SK-MEL-5 (cell line): ENCODE results near the gene PDE9A. TPM values are rescaled to one million over a fixed set of nuclear protein-coding genes. Genes with fewer than 3 reads are reported as not detected.
A peak's percentile ranks its signal among the peaks of the same experiment; 100 is the strongest.

ENCODE experiments used
- DNase-seq: peaks from one replicate; pipeline ENCODE4 v3.0.0-alpha.2; 2016; ENCODE audit warnings: low read depth, low spot score
- in situ Hi-C: cut with HindIII; loops from 2 replicates; pipeline ENCODE4 v1.10.0; 2016; ENCODE audit warnings: low sequenced_read_pairs, high pct_unique_total_duplicates, low pct_unique_long_range_greater_than_20kb
- total RNA-seq: library from RNA; depleted of rRNA; stranded (reverse); fragments of >200 nt; shearing (Covaris generic); gene quantifications from 2 replicates; pipeline ENCODE4 v1.2.3, GENCODE V29; 2014

Gene PDE9A
- total RNA-seq, 1 experiment from 2014 or later: 2.9 TPM

- in situ Hi-C loops: no loop called here
- no peak for DNase-seq
Measured at GRCh38 chr21:42748620-42749176, 95.3 kb downstream of the PDE9A start.

- in situ Hi-C loops: no loop called here
Measured at GRCh38 chr21:42750737-42751530, 97.5 kb downstream of the PDE9A start.

DNA sequence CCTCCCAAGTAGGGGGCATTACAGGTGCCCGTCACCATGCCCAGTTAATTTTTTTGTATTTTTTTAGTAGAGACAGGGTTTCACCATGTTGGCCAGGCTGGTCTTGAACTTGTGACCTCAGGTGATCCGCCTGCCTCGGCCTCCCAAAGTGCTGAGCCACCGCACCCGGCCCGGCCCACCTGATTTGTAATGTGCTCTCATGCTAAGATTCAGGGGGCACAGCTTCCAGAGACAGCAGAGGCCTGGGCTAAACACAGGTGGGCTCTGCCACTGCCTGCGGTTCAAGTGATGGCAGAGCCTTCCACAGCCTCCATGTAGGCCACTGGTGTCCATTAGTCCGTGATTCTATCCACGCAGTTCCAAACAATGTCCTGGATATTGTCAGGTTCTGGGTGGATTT lies 98.4 kb downstream of the PDE9A start:
- in situ Hi-C loops: no loop called here
- DNase-seq: no peak

More at GRCh38 chr21:42750737-42751530, 97.5 kb downstream of the PDE9A start:
- no peak for DNase-seq

GRCh38 chr21:42753804-42754203 lies 100.4 kb downstream of the PDE9A start:
- DNase-seq: no peak
- in situ Hi-C loops: no loop called here

GRCh38 chr21:42754270-42754933 lies 101.0 kb downstream of the PDE9A start:
- DNase-seq: peak; percentile 3
- in situ Hi-C loops: no loop called here

DNA sequence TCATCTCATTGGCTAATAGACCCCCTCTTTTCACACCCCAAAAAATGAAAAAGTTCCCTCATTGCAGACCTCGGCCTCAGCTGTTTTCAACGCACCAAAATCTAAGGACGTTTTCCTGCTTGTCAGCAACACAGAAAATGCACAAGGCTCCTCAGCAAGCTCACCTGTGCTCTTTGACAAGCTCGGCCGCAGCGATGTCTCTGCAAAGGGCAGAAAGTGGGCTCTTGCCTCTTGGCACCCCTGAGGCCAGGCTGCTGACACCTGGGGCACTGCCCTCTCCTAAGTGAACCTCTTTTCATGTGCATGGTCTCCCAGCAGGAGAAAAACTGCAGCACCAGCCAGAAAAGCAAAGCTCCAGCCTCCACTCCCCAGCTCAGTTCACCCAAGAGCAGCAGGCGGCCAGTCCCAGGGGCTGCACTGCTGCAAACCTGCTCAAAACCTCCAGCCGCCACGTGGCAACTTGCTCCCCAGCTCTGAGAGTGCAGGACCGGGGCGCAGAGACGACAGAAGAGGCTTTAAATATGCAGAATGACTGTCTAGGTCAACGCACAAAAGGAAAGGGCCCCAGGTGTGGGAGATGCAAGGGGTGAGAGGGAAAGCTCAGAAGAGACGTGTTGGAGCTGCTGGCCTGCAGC lies 101.7 kb downstream of the PDE9A start:
- in situ Hi-C loops: no loop called here
- no peak for DNase-seq

DNA sequence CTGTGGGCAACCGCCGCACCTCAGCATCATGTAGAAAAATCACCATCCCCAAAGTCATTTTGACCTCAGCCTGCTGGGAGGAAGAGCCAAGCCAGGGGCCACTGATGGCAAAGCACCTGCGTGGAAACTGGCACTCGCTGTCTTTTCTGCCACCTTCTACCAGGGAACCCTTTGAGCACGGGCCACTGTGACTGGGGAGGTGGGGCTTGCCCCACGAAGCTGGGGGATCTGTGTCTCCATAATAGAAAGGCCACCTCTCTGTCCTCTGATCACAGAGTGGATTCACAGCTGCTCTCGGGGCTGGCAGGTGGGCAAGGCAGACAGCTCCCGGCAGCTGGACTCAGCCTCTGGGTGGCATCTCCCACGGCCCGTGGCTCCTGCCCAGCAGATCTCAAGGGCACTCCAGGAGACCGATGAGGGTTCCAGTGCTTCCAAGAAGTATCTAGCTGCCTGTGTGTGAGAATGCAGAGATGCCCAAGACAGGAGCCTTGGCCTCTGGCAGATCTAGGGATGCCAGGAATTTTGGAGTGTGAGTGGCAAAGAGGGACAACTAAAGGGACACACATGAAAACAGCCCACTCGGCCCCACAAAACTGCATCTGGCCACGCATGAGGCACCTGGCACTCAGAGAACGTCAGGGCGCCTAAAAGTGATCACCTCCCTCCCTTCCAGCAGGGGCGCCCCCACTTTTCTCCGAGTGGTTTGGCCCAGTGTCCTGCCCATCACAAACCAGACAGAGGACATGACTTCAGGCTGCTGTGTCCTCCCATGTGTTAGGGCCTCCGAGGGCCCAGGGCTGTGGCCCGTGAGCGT lies 102.6 kb downstream of the PDE9A start:
- no peak for DNase-seq
- in situ Hi-C loops: no loop called here

DNA sequence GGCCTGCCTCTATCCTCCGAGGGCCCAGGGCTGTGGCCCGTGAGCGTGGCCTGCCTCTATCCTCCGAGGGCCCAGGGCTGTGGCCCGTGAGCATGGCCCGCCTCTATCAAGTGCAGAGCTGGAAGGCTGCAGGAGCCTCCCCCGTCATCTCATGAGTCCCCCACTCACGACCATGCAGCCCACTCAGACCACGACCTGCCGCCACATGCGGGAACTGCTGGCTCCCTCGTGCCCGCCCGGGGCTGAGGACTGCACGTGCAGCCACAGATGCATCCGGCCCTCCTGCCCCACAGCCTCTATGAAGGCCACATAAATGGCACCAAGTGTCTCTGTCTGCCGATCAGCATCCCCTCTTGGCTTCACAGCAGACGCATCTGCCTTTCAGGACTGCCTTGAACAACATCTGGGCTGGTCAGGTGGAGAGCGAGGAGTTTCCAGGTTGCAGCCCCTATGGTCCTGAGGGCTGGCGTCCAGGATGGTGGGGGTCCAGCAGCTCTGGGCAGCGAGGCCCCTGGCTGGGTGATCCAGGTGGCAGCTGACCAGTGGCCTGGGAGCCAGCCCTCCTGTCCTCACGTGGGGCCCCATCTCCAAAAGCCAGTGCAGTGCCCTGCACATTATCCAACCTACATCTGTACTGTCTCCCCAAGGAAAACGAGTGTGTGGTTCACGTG lies 103.3 kb downstream of the PDE9A start:
- DNase-seq: no peak
- in situ Hi-C loops: no loop called here

DNA sequence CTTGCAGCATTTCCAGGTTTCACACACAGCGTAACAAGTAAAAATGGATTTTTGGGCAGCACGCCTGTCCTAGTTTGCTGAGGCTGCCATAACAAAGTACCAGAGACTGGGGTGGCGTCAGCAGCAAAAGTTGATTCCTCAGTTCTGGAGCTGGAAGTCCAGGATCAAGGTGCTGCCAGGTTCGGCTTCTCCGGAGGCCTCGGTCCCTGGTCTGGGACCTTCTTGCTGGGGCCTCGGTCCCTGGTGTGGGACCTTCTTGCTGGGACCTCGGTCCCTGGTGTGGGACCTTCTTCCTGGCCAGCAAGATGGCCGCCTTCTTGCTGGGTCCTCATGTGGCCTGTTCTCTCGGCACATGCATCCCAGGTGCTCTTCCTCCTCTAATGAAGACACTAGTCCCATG lies 104.0 kb downstream of the PDE9A start:
- no peak for DNase-seq
- in situ Hi-C loops: no loop called here

DNA sequence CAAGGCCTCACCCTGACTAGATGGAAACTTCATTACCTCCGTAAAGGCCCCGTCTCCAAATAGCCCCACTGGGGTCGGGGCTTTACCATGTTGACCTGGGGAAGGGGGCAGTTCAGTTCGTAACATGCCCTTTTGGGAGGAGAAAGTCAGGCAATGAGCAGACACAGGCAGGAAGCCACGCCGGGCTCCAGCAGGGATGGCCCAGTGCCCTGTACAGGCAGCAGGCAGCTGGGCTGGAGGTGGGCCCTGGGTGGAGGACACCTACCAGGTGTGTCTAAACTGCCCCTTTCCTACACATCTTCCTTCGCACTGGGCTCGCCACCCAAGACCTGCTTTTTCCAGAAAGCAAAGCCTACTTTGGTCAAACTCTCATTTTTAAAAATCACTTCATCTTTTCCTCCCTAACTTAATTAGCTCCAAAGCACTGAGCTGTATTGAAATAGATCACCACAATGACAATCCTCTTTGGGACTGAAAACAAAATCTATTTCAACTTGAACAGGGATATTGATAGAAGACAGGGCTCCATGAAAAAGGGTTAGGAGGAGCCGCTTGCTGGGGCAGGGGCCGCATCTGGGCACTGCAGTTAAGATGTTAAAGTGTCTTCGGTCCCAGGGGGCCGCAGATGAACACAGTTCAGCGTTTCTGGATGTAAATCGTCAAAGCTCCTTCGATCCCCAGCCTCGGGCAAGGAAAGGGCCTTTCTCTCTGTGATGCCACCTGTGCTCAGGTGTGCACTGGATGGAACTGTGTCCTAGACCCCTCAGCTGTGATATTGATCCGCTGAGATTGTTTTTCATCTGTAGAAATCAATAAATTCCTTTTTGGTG lies 104.6 kb downstream of the PDE9A start:
- no peak for DNase-seq
- in situ Hi-C loops: no loop called here

- no peak for DNase-seq
- in situ Hi-C loops: no loop called here
Measured at GRCh38 chr21:42758721-42759593, 105.5 kb downstream of the PDE9A start.

DNA sequence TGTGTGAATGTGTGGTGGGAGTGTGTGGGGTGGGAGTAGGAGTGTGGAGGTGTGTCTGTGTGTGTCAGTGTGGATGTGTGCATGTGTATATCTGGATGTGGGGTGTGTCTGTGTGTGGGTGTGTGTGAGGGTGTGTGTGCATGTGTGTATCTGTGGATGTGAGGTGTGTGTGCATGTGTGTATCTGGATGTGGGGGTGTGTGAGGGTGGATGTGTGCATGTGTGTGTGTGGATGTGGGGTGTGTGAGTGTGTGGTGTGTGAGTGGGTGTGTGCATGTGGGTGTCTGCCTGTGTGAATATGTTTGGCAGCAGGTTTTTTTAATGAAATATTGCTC lies 106.1 kb downstream of the PDE9A start:
- in situ Hi-C loops: no loop called here
- no peak for DNase-seq

- no peak for DNase-seq
- in situ Hi-C loops: no loop called here
Measured at GRCh38 chr21:42760361-42760950, 107.0 kb downstream of the PDE9A start.

- in situ Hi-C loops: no loop called here
- DNase-seq: no peak
Measured at GRCh38 chr21:42760951-42761751, 107.7 kb downstream of the PDE9A start.
